PFSK-1 (cell line): ENCODE data around the gene POLR1A.

Experiments used
- FOXP2 ChIP-seq: optimal IDR thresholded peaks from 2 replicates; pipeline ENCODE3; 2011; ENCODE audit warnings: borderline replicate concordance, control low read depth, inconsistent platforms; ENCODE audit not compliant: insufficient read depth; ENCODE audit errors: extremely low read length, extremely low read depth
- POLR2AphosphoS5 ChIP-seq: IDR thresholded peaks from 2 replicates; pipeline ENCODE4 v1.6.1; 2012; ENCODE audit warnings: low read depth, mild to moderate bottlenecking, control low read depth, low read length, moderate library complexity
- SIN3A ChIP-seq: IDR thresholded peaks from 2 replicates; pipeline ENCODE4 v1.6.1; 2012; ENCODE audit warnings: mild to moderate bottlenecking, low read length, moderate library complexity, borderline replicate concordance; ENCODE audit not compliant: insufficient read depth
- TAF1 ChIP-seq: IDR thresholded peaks from 2 replicates; pipeline ENCODE4 v1.6.1; 2012; ENCODE audit warnings: low read length, control low read depth, borderline replicate concordance; ENCODE audit not compliant: insufficient read depth
- TF ChIP-seq, protein P1 (sequence below), 2 experiments: IDR thresholded peaks; 2 replicates each; pipeline versions ENCODE4 v1.6.1 to v1.8.0; 2011 to 2012; ENCODE audit warnings: low read depth in 2 of 2, low read length in 2 of 2, control low read depth in 1 of 2, inconsistent platforms in 1 of 2, mild to moderate bottlenecking in 1 of 2, moderate library complexity in 1 of 2; ENCODE audit not compliant: insufficient read depth in 1 of 2

GRCh38 chr2:85978883-85979780, 126.6 kb downstream of the POLR1A start:
- TF ChIP-seq POLR2AphosphoS5 (no peak), FOXP2 (no peak), TAF1 (no peak), SIN3A (no peak)
- TF ChIP-seq, protein P1, sequence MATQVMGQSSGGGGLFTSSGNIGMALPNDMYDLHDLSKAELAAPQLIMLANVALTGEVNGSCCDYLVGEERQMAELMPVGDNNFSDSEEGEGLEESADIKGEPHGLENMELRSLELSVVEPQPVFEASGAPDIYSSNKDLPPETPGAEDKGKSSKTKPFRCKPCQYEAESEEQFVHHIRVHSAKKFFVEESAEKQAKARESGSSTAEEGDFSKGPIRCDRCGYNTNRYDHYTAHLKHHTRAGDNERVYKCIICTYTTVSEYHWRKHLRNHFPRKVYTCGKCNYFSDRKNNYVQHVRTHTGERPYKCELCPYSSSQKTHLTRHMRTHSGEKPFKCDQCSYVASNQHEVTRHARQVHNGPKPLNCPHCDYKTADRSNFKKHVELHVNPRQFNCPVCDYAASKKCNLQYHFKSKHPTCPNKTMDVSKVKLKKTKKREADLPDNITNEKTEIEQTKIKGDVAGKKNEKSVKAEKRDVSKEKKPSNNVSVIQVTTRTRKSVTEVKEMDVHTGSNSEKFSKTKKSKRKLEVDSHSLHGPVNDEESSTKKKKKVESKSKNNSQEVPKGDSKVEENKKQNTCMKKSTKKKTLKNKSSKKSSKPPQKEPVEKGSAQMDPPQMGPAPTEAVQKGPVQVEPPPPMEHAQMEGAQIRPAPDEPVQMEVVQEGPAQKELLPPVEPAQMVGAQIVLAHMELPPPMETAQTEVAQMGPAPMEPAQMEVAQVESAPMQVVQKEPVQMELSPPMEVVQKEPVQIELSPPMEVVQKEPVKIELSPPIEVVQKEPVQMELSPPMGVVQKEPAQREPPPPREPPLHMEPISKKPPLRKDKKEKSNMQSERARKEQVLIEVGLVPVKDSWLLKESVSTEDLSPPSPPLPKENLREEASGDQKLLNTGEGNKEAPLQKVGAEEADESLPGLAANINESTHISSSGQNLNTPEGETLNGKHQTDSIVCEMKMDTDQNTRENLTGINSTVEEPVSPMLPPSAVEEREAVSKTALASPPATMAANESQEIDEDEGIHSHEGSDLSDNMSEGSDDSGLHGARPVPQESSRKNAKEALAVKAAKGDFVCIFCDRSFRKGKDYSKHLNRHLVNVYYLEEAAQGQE (IDR thresholded peaks at IDR 0.05; ENCODE audit: insufficient read depth in 1 of 2, low read depth in 2 of 2, low read length in 2 of 2), result no peak
